NCI-H2227 (cell line): ENCODE measurements around the gene TNS4.
A peak's percentile ranks its signal among the peaks of the same experiment; 100 is the strongest.
"Not testable (repeated sequence)": the region's sequence is repeated elsewhere in the genome, so short reads cannot be mapped to it uniquely, and the experiment has no call there.

Experiments used
- DNase-seq: peaks from one replicate; lab custom pipeline; 2025; ENCODE audit not compliant: unreplicated experiment; lab: John Stamatoyannopoulos, UW

Gene TNS4, protein sequence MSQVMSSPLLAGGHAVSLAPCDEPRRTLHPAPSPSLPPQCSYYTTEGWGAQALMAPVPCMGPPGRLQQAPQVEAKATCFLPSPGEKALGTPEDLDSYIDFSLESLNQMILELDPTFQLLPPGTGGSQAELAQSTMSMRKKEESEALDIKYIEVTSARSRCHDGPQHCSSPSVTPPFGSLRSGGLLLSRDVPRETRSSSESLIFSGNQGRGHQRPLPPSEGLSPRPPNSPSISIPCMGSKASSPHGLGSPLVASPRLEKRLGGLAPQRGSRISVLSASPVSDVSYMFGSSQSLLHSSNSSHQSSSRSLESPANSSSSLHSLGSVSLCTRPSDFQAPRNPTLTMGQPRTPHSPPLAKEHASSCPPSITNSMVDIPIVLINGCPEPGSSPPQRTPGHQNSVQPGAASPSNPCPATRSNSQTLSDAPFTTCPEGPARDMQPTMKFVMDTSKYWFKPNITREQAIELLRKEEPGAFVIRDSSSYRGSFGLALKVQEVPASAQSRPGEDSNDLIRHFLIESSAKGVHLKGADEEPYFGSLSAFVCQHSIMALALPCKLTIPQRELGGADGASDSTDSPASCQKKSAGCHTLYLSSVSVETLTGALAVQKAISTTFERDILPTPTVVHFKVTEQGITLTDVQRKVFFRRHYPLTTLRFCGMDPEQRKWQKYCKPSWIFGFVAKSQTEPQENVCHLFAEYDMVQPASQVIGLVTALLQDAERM

DNA sequence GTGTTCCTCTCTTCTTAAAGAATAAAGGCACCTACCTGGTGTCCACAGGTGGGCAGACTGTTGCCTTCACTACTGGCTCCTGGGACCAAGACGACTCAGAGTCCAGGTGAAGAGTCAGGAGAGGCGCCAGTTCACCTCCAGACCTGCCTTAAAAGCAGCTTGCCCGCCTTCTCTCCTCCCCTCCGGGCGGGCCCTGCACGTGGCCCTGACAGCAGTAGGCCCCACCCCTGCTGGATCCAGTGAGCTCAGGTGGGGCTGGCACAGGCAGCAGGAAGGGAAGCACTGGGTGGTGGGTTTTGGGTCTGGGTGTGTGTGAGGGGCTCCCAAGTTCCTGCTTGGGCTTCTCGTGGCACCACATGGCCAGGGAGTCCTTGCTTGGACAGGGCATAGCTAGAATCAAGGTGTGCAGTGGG, at the start of gene TNS4:
Gene TNS4, minus strand, starts transcription at position 125 of the 413 bp plus-strand sequence. CDS start 5,198 bp downstream, outside the sequence.
- DNase-seq: no peak

DNA sequence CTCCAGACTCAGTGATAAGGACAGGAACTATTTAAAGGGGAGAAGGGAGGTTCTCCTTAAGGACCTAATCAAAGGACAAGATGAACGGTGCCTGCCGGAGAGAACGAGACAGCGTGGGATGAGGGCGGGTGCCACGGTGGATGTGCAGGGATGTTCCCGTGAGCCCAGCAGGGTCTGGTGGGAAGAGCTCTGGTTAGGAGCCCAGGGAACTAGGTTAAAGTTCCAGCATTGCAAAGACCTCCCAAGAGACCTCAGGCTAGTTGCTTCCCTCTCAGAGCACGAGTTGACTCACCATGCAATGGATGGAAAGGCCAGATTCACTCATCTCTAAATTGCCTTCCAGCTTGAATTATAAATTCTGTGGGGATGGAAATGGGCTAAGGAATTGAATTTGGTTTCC, 49.2 kb upstream of the TNS4 start:
- no peak for DNase-seq

DNA sequence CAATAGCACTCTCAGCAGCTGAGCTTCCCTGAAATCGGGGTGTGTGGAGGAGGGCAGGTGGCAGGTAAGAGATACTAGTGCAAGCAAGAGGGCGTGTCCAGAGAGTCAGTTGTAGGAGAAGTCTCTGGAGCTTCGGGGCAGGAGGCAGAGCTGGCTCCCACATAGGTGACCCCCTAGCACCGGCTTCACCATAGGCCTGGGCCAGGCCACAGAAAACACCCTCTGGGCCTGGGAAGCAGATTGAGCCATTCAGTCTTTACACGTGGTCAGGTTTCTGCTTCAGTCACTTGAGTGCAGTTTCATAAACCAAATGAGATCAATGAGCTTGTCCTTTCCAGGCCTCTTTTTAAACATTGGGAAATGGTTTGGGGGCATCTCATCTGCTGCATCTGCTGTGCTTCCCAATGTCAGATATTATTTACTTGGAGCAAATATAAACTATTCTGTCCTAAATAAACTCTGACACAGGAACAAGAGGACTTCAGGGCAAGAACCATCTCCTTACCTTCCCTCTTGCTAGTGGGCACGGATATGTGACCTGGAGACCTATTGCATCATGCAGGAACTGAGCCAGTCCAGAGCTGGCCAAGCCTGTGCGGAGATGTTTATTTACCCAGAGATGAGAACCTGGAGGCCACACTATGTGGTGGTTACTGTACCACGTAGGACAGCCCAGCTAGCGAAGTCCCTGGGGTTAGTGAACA, 47.7 kb upstream of the TNS4 start:
- no peak for DNase-seq

DNA sequence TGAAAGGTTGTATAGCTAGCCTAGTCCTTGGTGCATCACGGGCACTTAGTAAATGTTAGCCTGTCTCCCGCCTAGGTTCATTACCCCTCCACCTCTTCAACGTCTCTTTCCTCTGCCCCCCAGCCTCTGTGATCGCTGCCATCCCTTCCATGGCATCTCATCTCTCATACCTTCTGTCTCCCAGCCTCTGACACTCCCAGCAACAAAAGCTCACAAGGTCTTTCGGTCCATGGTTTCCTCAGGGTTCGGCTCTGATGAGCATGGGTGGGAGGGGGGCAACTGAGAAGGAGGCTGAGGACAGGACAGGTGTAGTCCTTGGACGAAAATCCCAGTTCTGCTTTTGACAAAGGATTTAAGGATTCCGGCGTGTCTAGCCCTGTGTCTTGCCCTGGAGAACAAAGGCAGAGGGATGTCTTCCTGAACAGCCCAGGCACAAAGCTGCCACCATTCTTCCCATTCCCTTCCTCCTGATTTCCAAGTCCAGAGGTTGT, 47.1 kb upstream of the TNS4 start:
- no peak for DNase-seq

DNA sequence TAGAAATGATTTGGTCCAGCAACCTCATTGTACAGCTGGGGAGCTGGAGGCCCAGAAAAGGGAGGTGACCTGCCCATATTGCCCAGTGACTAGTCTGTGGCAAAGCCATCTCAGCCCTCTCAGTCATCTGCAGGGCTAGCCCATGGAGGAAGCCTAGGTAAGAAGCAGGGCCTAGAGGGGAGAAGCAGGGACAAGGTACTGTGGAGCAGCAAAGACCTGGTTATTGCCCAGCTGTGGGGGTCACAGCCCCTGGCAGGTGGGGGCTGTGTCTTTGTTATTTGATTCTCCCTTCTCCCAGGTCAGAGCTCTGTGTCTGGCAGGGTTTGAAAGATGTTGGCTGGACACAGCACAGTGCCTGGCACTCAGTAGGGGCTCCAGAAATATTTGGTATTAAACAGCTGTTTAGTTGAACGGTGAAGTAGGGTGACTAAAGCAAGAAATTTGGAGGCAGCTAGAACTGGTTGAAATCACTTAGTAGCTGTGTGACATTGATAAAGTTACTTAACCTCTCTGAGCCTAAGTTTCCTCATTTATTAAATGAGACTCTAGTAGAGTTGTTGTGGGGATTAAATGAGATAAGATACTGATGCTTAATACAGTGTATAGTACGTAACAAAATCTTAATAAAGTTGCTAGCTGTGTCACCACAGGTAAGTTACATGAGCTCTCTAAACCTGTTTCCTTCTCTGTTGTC, 46.5 kb upstream of the TNS4 start:
- no peak for DNase-seq

DNA sequence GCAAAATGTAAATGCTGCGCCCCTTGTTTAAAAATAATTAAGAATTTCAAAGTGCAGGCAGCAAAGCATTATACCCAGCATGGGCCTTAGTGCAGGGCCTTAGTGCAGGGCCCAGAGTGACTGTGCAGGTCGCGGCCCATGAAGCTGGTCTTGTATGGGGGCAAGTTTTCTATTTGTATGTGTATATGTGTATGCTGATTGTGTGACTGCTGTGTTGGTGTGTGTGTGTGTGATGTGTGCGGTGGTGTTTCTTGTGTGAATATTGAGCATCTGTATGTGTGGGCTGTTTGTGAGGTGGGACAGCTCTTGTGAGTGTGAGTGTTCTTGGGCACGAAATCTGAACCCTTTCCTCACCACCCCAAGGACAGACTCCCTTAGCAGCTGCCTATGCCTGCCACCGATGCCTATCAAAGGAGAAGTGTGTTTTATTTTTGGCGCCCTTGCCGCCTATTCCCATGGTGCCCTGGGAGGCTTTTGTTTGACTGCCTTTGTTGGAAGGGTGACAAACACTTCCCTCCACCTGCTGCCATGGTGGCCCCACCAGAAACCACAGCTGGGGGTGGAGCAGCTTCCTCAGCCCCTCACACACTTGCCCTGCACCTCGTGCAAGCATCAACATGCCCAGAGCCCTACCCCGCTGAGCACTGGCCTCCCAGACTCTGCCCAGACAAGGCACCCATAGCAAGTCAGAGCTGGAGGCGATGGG, 45.8 kb upstream of the TNS4 start:
- peak; percentile 26 for DNase-seq

DNA sequence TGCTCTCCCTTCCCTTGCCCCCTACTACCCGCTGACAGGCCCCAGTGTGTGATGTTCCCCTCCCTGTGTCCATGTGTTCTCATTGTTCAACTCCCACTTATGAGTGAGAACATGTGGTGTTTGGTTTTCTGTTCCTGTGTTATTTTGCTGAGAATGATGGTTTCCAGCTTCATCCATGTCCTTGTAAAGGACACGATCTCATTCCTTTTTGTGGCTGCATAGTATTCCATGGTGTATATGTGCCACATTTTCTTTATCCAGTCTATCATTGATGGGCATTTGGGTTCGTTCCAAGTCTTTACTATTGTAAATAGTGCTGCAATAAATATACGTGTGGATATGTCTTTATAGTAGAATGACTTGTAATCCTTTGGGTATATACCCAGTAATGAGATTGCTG, 45.1 kb upstream of the TNS4 start:
- DNase-seq: not testable (repeated sequence)

DNA sequence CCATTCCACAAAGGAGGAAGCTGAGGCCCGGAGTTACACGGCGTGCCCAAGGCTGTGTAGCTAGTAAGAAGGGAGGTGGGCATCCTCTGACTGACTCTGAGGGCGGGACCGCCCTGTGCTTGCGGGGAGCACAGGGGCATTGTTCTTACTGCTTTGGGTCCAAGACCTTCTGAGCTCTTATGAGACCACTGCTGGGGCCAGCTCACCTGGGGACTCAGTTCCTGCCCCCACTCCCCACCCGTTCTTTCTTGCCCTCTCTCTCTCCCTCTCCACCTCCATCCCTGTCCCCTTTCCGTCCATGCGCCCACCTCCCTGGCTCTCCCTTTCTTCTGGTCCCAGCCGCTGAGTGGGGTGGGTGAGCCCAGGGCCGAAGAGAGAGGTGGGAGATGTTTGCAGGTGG, 44.2 kb upstream of the TNS4 start:
- no peak for DNase-seq

DNA sequence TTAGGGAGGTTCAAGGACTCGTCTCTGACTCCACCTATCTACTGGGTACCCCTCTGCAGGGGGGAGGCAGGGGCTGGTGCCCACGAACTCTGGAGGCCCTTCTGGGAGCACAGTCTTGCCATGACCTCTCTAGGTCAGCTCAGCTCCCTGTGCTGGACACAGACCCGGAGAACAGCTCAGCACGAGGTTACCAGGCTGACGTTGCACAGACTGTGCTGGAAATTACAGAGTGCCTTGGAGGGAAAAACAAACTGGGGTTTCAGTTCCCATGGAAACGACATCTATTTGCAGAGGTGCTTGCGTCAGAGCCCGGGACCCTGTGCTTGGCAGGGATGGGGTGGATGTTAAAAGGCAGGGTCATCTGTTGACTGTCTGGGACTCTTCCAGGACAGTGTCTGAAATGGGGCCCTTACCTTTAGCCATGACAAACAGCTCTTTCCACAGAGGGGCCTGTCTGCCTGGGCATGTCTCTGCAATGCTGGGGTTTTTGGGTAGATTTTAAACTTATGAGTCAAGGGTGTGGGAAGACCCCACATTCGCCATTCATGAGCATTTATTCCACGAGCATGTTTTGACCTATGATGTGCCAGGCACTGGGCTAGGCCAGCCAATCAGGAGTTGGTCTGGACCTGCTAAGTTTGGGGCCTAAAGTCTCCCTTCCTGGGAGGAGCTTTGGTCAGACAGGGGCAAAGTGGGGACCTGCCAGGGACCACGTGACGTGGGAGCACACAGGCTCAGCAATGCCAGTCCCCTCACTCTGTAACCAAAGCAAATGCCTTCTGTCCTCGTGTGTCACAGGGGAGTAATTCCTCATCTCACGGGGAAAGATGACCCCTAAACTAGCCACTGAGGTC, 41.4 kb upstream of the TNS4 start:
- peak; percentile 84 for DNase-seq

DNA sequence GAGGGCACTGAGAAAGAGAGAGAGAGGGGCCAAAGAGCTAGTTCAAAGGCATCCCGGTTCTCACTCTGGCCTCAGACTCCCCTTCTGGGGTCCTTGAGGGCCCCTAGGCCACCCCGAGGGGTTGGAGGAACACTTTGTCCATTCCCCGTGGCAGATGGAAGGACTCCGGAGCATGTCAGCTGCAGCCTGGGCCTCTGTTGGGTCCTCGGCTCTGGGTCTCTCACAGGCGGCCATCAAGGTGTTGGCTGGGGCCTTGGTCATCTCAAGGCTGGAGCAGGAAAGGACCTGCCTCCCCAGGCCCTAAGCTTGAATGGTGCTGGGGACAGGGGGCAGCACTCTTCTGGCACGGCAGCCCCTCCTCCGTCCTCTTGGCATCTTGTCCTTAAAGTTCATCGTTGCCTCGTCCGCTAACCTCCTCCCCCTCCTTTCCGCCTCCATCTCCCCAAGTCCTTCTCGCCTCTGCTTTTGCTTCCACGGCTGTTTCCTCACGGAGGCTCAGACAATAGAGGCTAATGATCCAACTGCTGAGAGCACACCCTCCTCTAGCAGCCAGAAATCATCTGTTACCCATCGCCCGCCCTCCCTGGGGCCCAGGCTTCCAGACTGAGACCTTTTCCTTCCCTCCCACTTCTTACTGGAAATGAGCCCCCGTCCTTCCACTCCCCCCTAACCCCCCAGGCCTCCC, 40.6 kb upstream of the TNS4 start:
- peak; percentile 78 for DNase-seq

DNA sequence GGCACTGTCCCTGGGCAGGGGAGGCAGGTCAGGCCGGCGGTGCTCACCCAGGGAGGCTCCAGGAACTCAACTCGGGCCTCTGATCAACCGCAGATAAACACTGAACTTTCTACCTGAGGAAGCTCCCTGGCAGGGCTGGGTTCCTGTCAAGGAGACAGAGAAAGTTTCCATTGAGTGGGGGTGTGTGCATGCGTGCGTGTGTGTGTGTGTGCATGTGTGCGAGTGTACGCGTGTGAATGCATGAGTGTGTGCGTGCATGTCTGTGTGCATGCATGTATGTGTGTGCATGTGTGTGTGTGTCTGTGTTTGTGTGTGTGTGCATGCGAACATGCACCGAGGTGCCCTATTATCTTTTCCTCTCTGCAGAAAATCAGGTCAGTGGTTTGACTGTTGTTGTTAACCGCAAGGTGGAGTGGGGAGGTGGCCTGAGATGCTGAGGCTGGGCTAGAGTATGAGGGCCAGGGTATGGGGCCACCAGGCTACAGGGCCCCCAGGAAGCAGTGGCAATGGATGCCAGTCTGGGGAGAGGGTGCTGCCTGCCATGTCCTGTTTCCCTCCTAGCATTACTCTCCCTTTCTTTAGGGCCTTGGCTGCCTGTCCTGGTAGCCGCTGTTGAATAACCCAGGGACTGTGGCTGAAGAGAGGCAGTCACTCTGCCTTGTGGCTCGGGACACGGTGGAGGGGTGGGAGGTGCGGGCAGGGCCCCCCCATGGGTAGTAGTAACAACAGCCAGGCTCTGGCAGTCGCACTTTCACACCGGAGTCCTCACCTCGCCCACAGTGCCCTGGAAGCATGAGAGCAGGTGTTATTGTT, 39.8 kb upstream of the TNS4 start:
- DNase-seq: no peak

DNA sequence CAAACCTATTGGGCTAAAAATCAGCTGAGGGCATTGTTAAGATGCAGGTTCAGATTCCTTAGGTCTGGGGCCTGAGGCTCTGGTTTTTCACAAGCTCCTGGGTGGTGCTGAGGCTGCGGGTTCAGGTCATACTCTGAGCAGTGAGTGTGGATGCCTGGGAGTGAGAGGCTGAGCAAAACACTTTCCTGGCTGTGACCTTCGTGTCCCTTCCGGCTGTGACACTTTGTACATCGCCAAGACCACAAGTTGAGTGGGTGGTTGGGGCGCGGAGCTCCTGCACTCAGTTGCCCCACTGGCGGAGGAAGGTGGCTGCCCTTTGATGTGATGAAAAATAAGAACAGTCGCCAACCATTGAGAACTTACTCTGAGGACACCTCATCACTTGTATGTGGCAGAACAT, 39.0 kb upstream of the TNS4 start:
- DNase-seq: no peak

DNA sequence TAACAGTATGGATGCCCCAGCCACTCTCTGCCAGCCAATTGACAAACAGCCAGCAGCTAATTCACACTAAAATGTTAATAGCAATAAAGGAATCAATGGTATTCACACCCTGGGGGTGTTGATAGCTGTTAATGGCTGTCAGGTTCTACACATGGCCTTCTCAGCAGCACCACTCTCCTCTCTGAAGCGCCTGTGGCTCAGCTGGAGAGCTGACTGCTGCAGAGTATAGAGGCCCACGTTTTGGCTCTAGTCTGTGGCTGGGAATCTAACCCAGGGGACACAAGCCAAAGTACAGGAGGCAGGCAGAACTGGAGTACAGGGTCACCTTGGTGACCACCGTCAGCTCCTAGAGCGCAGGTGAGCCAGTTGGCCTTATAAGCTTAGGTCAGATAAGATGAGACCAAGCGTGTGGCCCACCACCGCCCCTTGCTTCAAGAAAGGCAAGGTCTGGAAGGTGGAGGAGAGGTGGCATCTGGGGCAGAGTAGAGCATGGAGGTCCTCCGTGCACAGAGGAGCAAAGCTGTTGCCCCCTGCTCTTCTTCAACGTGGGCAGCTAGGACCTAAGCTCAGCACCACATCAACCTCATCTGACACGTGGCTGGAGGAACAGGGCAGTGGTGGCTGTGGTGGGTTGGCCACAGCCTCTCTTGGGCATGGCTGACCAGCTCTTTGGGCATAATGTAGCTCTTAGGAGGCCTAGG, 38.4 kb upstream of the TNS4 start:
- DNase-seq: no peak

DNA sequence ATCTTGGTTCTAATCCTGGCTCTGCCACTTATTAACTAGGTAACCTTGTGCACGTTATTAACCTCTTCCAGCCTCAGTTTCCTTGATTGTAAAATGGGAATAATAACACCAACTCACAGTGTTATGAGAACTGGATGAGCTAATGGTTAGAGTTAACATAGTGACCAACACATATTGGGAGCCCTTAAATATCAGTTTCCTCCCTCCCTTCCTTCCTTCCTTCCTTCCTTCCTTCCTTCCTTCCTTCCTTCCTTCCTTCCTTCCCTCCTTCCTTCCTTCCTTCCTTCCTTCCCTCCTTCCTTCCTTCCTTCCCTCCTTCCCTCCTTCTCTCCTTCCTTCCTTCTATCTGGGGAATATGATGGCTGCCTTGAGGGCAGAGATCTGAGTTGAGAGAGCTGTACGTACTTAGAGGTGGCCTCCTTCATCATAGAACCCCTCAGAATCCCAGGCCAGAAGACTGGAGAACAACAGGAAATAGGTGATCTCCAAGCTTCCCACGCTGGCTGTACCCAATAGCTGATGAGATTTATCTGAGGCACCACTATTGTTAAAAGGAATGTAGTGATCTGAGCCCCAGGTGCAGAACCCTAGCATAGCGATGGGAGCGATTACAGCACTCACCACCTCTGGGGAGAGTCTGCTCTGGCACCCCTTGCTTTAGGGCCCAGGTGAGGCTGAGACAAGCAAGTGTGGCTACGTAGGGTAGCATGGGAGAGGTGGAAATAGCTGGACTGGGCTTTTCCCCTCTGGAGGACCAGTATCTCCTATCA, 37.7 kb upstream of the TNS4 start:
- DNase-seq: no peak

DNA sequence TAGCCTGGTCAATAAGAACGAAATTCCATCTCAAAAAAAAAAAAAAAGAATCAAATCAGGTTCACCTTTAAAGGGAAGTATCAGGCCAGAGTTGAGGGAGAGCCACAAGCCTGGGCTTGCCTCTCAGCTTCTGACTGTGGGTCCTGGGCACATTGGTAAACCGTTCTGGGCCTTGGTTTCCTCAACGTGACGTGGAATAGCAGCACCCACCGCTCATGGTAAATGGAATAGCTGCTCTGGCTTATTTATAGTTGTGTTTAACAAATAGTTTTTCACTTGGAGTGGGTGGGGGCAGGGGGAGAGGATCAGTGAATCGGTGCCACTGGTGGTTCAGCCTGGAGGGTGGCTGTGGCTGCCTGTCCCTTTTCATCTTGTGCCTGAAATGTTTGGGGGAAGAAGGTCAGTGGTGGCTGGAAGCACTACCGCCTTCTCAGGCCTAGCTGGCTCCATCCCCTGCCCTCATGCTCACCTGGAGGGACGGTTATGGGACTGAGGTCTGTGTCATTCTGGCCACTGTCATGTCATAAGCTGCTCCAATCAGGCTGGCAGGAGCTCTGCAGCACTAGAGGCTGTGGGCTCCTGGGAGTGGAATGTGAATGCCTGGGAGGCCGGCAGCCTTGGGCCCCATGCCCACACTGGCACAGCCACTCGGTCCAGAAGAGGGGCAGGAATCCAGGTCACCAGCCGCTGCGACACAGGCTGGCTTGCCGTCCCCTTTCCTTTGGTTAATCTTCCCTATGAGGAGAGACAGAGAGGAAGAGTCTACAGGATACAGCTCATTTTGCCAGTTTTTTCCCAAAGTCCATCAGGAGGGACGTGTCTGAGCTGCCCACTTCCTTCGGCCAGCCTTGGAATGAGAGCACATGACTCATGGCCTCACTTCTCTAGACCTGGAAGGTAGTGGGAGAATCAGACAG, 36.9 kb upstream of the TNS4 start:
- DNase-seq: no peak
